GM12892 (cell line): ENCODE measurements around the gene KCNQ1OT1.

Experiments
- DNase-seq: peaks from one replicate; pipeline ENCODE4 v3.0.0; 2011; ENCODE audit not compliant: insufficient read length
- FAIRE-seq: peaks from 2 replicates; lab custom pipeline; 2011; peaks lifted over from hg19 to GRCh38; lab: Jason Lieb, UNC
- POLR2A ChIP-seq: IDR thresholded peaks from 2 replicates; pipeline ENCODE4 v1.6.1; 2011; ENCODE audit warnings: low read depth, low read length, control low read depth
- POLR2AphosphoS5 ChIP-seq: IDR thresholded peaks from 2 replicates; pipeline ENCODE4 v1.6.1; 2011; ENCODE audit warnings: low read depth, low read length, control low read depth
- TAF1 ChIP-seq: IDR thresholded peaks from 2 replicates; pipeline ENCODE4 v1.6.1; 2011; ENCODE audit warnings: low read depth, mild to moderate bottlenecking, control low read depth, low read length, borderline replicate concordance

KCNQ1OT1 gene

GRCh38 chr11:2612884-2613571 lies 86.8 kb downstream of the KCNQ1OT1 start:
- FAIRE-seq = peak; percentile 36
- DNase-seq = no peak
- no peak for TF ChIP-seq POLR2AphosphoS5
- TF ChIP-seq POLR2A = no peak
- TF ChIP-seq TAF1 = no peak

GRCh38 chr11:2609345-2609744 lies 90.4 kb downstream of the KCNQ1OT1 start:
- DNase-seq = no peak
- TF ChIP-seq POLR2AphosphoS5 (no peak), POLR2A (no peak), TAF1 (no peak)
- FAIRE-seq = no peak

DNA sequence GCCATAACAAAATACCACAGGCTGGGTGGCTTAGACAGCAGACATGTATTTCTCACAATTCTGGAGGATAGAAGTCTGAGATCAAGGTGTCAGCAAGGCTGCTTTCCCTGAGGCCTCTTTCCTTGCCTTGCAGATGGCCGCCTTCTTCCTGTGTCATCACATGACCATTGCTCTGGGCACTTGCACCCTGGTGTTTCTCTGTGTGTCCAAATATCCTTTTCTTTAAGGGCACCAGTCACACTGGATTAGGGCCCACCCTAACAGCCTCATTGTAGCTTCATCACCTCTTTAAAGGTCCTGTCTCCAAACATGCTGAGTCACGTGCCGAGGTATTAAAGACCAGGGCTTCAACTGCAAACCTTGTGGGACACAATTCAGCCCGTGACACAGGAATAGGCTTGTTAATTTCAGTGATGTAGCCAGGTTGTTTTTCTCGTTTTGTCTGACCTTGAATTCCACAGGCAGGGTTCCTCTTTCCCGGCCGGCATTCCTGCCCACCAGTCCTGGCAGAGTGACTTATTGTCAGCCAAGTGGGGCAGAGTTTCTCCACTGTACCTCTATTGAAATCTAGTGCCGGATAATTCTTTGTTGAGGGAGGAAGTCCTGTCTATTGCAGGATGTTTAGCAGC lies 100.1 kb downstream of the KCNQ1OT1 start:
- no peak for FAIRE-seq
- no peak for TF ChIP-seq POLR2A
- TF ChIP-seq TAF1 = no peak
- no peak for TF ChIP-seq POLR2AphosphoS5
- no peak for DNase-seq

GRCh38 chr11:2595204-2595603 lies 104.6 kb downstream of the KCNQ1OT1 start:
- DNase-seq = no peak
- no peak for TF ChIP-seq POLR2AphosphoS5
- TF ChIP-seq TAF1 = no peak
- no peak for TF ChIP-seq POLR2A
- FAIRE-seq = no peak

DNA sequence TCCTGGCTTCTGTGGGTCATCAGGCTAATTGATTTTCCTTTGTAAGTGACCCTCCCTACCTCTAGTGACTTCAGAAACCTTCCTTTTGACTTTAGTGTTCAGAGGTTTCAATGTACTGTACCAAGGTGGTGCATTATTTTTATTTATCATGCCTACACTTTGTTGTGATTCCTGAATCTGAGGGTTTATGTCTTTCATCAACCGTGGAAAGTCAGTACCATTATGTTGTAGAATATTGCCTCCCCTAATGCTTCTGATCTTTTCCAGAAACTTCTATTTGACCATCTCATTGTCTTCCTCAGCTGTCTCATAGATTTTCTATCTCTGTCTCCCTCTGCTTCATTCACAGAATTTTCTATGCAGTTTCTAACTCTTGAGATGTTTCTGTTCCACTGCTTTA lies 105.5 kb downstream of the KCNQ1OT1 start:
- TF ChIP-seq POLR2A (no peak), POLR2AphosphoS5 (no peak), TAF1 (no peak)
- DNase-seq (no peak), FAIRE-seq (peak; percentile 51)

- no peak for DNase-seq
- no peak for TF ChIP-seq POLR2A
- TF ChIP-seq TAF1 = no peak
- TF ChIP-seq POLR2AphosphoS5 = no peak
- no peak for FAIRE-seq
Observed at GRCh38 chr11:2593393-2593950, 106.3 kb downstream of the KCNQ1OT1 start.

- TF ChIP-seq TAF1 (no peak), POLR2AphosphoS5 (no peak)
- DNase-seq = peak; percentile 5
- FAIRE-seq = no peak
Observed at GRCh38 chr11:2592559-2593392, 107.0 kb downstream of the KCNQ1OT1 start.

- no peak for FAIRE-seq
- TF ChIP-seq TAF1 = no peak
- DNase-seq = peak; percentile 2
Observed at GRCh38 chr11:2591805-2592204, 108.0 kb downstream of the KCNQ1OT1 start.

DNA sequence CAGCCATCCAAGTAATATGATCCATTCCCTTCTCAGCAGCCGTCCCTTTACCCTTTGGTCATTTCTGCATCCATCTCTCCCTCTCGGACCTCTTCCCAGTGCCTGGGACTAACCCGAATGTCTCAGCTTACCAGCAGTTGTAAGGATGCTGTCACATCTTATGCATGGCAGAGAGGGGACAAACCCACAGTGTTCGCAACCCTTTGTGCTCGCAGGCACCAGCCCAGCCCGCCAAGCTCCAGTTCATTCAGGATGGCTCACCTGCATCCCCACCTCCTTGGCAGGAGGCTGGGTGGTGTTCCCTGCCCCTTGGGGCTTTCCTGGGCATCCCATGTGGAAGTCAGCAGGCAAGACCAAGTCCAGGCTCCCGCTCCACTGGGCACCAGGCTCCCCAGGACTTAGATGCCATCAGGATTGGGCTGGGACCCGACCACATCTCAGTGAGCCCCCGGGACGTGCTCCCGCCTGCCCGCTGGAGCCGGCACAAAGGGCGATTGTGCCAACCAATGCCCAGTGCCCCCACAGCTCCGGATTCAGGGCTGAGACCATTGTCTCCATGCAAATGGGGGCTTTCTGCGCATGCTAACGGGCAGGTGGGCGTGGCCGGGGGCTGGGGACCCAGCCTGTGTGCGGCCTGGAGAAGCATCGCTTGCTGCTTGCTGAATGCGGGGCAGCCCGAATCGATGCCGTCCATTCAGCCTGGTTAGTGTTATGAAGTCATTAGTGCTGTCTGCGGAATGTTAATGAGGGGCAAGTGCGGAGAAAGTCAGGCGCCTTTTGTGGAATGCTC lies 108.6 kb downstream of the KCNQ1OT1 start:
- DNase-seq (peak; percentile 6), FAIRE-seq (no peak)
- TF ChIP-seq POLR2AphosphoS5 (no peak), POLR2A (no peak)

GRCh38 chr11:2590131-2590964 lies 109.4 kb downstream of the KCNQ1OT1 start:
- FAIRE-seq (no peak), DNase-seq (peak; percentile 14)

DNA sequence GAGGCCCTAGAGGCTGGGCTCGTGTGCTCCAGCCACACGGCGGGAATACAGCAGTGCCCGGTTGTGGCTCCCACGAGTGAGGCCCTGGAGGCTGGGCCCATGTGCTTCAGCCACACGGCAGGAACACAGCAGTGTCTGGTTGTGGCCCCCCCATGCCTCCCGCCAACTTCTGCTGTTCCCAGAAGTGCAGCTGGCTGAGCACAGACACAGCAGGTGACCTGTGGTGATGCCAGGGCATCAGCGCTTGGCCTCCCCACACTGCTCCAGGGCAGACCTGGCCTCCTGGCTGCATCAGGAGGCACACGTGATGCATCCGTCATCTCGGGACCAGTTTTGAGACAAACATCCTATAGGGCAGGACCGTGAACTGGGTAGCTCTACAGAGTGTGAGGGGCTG lies 110.3 kb downstream of the KCNQ1OT1 start:
- peak; percentile 13 for DNase-seq
- no peak for FAIRE-seq
- no peak for TF ChIP-seq TAF1
- TF ChIP-seq POLR2A = no peak
- no peak for TF ChIP-seq POLR2AphosphoS5

More at GRCh38 chr11:2590131-2590964, 109.4 kb downstream of the KCNQ1OT1 start:
- TF ChIP-seq TAF1 (no peak), POLR2A (no peak), POLR2AphosphoS5 (no peak)
